Activated naive CD4-positive, alpha-beta T cell treated with Interleukin-2 at 50 U/mL for 16 hours (primary cell): ENCODE measurements around the gene KY.

Experiments used
- DNase-seq: peaks from one replicate; pipeline ENCODE4 v3.0.0-alpha.2; 2020

KY gene

DNA sequence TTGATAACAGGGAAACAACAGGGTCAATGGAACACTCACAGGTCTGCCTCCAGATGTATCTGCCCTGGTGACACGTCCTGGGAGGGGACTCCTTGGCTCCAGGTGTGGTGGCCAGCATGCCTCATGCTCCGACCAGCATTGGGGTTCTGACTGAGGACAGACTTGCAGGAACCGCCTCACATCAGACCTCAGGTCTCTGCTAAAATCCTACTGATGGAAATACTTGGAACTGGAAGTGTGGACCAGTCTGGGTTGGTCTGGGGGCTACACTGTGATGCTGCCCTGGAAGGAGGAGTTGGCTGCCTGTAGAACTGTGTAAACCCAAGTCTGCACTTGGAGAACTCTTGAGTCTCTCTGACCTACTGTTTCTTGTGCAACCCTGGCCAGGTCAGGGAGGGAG, 17.1 kb upstream of the KY start:
- DNase-seq = no peak

DNA sequence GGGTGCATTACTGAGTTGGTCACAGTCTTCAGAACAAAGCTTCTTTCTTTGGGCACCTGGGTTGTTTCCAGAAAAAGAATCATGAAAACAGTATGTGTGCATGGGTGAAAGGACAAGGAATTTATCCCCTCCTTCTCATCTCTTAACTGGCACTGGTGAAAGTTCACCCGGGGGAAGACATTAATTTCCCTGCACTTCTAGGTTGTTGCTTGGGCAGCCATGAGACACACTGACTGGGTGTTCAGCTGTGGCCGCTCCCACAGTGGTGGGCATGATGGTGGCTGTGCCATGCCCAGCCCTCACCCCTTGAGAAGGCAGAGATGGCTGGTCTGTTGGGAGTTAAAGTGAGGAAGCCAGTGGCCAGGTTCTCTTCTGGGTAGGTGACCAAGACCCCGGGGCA, 16.6 kb upstream of the KY start:
- no peak for DNase-seq

DNA sequence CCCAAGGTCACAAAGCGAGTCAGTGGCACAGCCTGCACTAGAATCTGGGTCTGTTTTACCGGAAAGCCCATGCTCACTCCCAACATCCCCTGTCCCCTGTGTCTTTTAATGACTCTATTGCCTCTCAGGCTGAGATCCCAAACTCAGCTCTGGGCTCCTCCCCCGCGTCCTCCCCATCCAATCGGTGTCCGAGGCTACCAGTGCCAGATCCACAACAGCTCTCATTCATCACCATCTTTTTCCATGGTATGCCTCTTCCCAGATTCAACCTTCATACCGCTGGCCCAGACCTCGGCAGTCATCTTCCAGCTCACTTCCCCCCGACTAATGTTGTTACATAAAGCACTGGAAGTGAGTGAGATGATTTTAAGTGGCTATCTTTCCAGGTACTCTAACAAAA, 16.1 kb upstream of the KY start:
- no peak for DNase-seq

DNA sequence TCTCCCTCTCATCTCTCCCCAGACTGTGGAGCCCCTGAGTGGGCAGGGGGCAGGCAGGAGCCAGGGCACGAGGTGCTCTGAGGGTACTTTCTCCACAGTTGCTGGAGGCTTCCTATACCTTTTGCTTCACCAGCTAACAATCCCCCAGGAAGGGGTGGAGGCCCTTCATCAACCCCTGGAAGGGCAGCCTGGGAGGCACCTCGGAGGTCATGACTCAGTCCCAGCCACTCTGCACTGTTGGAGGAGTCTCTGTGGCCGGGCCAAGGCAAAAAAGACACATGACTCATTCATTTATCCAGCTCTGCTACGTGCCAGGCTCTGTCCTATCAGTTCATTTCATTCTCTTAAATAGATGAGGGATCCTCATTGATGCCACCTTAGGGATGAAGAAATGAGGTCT, 15.6 kb upstream of the KY start:
- DNase-seq = no peak

DNA sequence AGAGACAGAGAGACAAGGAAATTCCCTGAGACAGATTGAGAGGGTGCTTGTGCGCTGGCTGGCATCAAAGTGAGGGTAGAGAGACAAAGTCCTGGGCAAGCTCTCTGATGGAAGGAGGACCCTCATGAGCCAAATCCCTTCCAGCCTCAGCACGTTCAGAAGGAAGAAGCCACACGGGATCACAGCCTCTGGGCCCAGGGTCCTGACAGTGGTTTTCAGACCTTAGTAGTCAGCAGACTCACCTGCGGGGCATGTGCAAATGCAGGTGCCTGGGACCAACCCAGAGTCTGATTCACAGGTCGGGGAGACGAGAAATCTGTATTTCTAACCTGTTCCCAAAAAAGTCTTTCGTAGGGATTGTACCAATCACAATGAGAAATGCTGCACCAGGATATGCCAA, 15.2 kb upstream of the KY start:
- no peak for DNase-seq

DNA sequence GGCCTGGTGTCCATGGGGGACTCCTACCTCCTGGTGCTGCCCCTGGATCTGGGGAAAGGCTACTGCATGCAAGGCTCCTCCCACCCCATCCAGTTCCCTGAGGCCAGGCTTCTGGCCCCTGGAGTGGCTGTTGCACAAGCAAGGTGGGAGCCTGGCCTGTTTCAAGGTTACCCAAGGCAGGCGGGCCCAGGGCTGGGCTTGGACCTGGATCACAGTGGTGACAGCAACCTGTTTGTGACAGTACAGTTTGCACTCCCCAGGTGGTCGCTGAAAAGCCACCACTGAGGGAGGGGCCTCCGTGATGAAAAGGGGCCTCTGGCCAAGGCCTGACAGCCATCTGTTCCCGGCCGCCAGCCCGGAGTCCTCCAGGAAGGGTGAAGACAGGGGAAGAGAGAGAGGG, 14.4 kb upstream of the KY start:
- no peak for DNase-seq

DNA sequence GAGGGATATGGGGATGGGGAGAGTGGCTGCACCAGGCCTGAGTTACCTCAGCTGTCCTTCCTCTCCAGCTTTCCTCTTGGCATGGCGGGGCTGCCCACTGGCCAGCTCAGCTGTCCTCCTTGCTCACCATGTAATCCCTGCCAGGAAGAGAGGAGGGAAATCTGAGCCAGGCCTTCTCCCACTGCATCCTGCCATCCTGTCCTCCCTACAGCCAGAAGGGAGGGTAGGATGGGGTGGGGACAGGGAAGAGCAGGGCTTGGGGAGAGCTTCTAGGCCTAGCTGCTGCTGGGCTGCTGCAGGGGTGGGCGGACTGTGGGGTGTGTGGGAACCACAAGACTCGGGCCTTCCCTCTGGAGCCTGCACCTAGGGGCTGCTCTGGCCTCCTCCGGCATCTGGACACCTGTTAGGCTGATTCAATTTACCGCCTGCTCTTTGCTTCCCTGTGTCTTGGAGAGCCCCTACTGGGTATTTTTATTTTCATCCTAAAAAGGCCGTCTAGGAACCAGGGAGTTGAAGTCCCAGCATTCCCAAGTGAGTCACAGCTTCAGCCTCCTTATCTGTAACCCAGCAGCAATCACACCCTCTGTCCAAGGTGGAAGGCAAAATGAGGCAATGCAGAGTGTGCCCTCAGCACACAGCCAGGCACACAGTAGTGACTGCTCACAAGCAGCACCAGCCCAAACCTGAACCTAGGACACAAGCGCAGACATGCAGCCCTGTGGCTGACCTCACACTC, 13.1 kb upstream of the KY start:
- no peak for DNase-seq

DNA sequence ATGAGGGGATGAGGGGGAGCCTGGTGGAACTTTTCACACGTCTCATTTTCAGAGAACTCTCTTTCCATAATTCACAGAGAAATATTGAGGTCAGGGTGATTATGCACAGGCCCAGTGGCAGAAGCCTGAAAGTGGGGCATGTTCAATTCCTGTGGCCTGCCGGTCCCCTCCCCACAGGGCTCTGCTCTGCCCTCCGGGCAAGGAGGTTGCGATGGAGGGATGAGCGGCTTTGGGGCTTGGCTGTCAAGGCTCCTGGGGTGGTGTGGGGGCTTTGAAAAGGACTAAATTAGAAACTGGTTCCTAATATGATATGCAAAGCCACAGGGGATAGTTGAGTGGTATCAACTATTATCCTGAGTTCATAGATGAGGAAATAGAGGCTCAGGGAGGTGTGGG, 9.2 kb upstream of the KY start:
- no peak for DNase-seq

DNA sequence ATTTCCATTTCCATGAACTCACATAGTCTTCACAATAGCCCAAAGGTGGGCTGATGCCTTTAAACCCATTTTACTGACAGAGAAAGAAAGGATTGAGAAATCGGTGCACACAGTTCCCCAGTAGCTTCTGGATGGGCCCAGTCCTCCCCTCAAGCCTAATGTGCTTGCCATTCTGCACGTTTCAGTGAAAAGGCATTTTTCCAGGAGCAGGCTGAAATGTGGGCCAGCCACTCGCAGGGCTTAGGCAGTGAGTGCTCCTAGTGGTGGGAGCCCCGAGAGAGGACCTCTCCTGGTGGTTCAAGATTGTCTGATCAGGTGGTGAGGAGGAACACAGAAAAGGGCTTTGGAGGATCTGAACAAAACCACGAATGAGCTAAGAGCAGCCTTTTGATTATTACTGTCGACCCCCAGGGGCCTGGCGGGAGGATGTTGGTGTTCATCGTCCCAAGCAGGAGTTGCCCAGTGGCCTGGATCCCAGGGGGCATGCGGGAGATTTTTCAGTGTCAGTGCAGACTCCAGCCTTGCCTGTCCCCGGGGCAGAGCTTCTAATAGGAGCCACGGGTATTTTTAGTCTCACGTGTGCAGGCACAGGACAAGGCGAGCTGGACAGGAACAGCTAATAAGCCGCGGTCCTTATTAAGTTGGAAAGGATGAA, 8.7 kb upstream of the KY start:
- DNase-seq = no peak

DNA sequence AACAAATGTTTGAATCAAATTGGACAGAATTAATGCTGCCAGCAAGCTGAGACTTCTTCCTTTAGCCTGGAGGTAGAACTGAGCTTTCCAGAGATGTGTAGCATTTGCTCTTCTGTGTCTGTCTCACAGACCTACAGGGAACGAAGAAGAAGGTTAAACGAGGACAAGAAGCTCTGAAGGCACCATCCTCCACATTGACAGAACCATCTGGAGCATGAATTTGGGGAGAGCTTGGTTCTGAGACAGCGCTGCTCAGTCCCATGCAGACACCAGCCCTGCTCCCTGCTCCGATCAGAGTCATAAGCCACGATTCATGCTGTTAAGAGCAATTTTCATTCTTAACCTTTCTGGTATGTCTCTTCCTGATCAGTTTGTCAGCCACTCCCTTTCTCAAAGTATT, 7.7 kb upstream of the KY start:
- DNase-seq = no peak

DNA sequence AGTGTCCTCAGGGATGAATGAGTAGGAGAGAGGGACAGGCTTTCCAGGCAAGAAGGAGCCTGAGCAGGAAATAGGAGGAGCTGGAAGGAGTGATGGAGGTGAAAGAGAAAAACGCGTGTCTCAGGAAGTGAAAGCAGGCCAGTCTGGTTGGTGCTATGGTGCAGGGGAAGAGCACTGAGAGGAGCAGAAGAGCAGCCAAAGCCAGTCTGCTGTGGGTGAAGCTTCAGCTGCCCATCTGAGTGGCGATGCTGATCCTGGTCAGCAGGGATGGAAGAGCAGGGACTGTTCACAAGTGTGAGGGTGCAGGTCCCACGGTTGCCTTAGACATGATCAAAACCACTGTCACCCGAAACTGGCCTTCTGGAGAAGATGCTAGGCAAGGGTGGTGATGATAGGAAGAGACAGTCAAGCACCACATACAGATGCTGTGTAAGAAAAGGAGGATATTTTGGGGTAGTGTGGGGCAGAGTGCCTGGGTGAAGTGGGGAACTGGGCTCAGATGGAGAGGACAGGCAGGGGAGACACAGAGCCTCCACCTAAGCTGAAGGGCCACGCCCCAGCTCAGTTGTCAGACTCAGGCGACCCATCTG, 5.5 kb upstream of the KY start:
- no peak for DNase-seq

DNA sequence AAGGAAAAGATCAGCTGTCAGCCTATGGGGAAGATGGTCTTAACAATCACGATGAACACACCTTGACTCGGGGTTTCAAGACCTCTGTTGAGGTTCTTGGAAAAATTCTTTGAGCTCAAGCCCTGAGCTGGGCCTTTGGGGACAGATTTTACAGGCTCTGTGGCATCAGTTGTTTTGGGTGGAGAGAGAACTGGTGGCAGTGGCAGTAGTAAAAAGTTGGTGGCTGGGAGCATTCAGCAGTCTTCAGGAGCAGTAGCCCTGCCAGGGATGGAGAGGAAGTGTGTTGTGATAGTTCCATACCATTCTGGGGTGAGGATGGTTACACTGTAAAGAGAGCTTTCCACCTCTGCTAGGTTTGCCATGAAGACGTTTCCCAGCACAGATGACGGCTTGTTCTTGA, 4.9 kb upstream of the KY start:
- DNase-seq = no peak

DNA sequence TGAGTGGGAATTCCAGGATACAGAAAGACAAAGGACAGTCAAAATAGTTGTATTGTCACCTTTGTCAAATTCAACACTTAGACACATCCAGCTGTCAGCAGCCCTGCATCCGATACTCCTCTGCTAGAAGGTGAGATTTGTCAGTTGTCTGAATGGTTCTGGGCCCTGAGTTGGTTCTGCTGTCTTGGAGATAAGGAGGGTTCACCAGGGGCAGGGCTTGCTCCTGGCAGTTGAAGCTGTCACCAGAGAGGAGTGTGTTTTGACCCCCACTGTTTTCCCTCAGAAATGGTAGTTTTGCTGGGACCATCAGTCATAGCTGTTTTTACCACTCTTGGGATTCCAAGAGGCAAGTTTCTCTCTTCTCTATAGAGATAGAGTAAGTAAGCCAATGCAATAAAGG, 3.2 kb upstream of the KY start:
- DNase-seq = no peak

DNA sequence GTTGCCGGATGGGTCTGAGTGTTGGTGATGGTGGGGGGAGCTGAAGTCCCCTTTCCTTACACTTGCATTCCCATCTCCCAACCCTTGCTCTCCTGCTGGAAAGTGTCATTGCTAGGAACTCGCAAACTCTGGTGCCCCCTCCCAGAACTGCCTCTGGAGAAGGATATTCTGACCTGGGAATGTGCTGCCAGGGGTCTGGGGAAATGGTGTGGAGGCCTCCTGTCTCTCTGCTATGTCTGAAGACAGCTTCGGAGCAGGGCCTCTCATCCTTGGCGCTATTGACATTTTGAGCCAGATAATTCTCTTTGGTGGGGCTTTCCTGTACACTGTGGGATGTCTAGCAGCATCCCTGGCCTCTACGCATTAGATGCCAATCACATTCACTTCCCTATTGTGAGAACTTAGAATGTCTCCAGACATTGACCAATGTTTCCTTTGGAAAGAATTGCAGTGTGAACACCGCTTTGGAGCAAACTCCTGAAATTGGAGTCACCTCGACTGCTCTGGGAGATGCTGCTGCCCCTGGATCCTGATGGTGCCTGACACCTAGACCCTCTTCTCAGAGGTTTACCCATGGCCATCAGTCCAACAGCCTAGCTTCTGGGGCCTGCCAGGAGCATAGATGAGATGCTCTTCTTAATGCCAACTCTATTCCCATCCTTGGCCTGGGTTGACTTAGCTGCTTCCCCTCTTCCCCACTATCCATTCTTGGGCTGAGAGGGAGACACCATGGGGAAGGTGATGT, 2.2 kb upstream of the KY start:
- DNase-seq = no peak

DNA sequence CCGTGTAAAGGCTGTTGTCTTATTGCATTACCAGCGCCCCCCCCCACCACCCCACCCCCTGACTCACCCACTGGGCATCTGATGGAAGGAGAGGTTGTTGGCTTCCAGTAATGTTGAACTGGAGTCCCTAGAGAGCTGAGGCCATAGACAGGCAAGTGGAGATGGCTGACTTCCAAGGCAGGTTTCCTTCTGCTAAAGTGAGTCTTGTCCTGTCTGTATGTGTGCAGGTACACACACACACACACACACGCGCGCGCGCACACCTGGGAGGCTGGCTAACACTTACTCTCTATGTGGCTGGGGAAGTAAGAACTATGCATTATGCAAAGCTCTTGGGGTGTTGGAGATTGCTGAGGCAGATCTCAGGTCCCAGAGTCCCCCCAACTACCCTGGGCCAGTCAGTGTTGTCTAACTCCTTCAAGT, 1.6 kb upstream of the KY start:
- no peak for DNase-seq

DNA sequence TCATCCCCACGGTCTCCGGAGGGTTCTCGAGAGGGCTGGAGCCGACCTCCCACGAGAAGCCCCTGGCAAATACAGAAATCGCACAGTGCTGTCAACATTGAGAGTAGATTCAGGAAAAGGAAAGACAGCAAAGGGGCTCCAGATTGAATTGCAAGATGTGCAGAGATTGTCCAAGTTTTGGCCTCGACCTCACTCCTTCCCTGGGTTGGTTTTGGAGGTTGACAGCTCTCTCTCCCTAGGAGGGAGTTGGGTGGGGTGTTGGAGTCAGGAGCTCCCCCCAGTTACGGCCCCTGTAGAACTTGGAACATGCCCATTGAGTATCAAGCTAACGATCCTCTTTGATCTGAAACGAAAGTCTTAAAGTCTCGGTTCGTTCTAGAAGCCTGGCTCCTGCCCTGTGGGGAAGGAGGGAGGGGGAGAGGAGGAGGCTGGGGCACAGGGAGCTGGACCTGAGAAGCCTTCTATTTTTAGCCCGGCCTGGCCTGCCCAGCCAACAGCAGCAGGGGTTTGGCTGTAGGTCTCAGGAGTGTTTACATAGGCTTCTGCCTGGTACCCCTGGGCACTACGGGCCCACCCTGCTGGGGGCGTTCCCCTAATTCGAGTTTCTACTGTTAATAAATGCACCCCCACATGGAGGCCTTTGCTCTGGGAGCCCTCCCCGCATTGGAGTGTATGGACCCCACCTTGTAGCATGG, 672 bp upstream of the KY start:
- no peak for DNase-seq

DNA sequence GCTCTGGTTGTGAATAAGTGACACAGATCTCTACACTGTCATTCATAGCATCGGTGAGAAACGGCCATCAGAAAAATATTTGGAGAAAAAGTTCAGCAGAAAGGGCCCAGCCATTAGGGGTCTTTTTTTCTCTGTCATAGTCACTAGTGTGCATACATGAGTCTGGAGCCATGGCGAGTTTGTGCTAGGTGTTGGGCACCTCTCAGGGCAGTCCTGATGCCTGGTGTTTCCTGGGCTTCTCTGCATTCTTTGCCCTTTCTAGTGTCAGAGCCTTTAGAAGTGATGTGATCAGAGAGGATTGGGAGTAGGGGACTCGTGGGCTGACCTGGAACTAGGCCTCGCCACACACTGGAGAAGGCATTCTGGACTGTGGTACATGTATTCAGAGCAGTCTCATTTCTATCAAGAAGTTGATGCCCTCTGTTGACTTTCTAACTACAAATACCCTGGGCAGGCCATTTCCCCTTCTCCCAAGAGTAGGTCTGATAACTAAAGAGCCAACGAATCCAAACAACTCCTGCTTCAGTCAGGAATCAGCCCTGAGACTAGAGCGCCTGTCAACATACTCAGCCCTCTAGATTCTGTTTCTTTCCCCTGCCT, 1.6 kb downstream of the KY start:
- DNase-seq = no peak

DNA sequence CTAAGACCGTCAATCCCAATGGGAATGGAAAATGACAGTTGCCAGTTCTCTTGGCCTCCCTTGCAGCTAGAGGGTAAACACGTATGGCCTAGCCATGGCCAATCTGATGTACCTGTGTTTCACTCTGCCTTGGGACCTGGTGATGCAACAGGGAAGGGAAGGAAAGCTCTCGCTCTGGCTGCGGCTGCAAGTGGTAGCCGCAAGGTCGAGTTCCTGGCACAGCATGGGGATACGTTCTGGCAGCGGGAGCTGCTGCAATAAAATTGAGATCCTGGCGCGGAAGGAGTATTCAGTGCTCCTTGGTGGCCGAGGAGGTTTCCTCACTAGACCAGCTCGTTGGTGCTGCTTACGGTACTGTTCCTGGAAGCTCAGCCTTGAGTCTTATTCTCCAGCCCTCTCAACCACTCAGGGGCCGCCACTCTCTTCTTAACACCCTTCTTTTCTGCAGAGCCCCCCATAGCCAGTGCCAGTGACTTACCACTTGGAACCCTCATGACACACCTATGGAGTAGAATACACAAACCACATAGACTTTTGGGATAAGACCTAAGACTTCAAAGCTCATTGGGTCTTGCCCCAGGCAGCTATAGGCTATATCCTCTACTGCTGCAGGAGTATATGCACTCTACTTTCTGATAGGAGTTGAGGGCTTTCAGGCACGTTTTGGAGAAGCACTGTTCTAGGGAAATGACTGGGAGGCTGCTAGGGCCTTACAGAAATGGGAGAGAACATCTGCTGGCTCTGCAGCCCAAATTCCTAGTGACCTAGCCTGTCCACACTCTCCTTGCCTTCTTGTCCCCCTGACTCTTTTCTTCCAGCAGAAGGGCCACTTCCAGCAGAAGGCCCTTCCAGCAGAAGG, 2.7 kb downstream of the KY start:
- no peak for DNase-seq

DNA sequence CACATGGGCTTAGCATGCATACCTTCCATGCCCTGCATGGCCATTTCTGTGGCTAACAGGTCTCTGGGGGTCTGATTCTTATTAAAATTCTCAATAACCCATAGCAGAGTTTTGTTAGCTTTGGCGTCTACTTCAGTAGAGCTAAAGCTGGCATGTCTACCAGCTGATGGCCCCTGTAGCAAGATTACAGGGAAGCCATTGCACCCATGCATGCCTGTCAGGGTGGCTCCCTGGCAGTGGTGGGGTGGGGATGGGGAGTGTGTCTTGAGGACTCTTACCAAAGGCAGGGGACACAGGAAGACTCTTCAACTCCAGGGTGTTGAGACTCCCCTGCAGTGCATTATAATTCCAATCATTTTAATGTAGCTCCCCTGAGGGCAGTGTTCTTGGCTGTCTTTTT, 4.7 kb downstream of the KY start:
- DNase-seq = no peak

DNA sequence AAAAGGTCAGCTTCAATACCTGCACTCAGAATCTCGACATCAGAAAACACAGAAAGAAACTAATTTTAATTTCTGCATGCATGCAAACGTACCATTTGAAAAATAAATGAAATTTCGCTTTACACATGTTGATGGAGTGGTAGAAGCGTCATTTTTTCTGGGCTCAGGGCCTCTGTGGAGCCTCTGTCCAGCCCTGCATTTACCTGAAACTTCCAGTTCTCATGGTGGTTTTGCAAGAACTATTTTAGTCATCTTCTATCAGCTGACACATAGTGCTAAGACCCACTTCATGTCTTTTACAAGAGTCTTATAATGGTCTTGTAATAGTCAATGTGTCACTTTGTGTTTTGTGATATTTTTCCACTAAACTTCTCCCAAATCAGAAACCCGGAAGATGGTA, 5.3 kb downstream of the KY start:
- DNase-seq = no peak

DNA sequence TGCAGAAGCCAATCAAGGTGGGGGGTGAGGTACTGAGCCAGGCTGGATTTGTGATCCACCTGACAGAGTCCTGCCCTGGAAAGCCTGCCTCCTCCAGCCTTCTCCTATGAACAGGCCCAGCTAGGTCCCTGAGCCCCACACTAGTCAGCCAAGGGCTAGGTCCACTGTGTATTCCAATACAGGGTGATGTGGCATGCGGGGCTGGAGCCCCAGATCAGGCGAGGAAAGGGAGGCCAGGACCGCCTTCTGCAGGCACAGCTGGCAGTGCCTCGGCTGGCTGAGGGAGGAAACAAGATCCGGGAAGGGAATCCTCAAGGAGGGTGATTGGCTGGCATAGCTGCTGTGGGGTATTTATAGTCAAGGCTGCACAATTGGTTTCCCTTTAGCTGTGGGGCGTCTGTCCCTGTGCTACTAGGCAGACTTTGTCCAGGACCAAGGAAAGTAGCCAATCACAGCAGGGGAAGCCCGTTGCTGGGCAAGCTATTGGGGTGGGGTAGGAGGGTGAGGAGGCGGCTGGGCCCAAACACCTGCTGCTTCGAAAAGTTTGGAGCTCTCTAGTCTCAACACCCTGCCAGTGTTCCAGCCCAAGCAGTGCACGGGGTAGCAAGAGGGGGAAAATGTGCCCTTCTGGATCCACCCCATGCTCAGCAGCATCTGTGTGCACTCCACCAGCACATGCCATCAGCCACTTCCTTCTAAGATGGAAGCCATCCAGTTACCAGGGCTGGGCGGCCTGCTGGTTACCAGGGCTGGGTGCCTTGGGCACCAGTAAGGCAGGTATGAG, 5.9 kb downstream of the KY start:
- DNase-seq = no peak
